GM18508 (cell line): ENCODE measurements around the gene NAA38.

Experiments used
- ATAC-seq: cut with Tn5 transposase; IDR thresholded peaks from one replicate; pipeline ENCODE4 v1.9.1; 2021; ENCODE audit warnings: moderate number of reproducible peaks; ENCODE audit not compliant: insufficient read depth, unreplicated experiment

The NAA38 gene

DNA sequence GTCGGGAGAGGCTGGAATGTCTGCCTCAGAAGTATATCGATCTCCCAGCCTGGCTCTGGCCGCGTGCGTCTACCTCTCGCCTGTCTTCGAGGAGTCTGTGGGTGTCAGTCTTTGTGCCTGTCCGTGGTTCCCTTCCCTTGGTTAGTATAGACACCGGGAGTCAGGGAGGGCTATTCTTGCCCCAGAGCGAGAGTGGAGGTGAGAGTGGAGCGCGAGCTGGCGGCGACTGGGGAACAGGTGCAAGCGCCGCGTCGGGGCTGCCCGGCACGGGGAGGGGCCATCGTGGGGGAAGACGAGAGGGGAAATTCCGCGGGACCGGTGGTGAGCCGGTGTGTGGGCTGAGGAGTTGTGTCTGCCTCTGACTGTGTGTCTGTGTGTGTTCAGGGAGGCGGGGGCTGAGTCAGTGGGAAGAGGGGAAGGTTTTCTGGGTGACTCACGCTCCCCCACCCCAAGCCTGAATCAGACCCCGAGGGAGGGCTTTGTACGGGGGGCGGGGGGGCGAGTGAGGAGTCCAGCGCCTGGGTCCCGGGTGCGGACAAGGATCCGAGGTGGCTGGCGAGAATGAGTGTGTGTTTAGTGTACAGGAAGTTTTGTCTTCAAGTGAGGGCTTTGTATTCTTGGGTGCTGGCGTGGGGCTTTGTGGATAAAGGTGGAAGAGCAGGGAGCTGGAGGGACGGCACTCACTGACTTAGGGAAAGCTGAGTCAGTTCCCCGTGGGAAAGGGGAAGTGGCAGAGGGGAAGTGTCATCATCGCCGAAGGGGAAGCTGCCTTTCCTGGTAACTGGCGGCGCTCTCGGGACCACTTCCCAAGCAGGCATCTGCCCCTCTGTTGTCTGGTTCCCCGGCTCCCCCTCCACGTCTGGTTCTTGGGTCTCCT lies 14.7 kb downstream of the NAA38 start:
- ATAC-seq = no peak

GRCh38 chr17:7841915-7842379 lies 15.4 kb downstream of the NAA38 start:
- ATAC-seq = no peak

DNA sequence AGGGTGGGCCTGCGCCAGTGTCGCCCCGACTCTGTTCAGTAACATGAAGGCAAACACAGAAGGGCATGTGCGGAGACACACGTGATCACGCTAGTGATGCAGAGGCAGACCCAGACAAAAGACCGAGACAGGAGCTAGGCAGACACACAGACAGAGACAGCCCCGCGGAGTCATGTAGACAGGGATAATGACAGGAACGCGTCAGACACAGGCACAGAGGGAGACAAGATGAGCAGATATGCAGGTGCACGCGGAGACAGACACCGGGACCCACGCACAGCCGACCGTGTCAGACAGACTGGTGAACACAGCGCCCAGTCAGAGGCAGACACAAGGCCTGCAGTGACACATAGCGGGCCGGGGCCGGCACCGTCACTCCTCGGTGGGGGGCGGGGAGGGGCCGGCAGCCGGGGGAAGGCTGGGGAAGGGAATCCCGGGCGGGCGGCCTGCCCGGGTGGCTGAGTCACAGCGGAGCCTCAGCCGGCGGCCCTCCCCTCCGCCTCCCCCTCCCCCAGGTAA lies 15.9 kb downstream of the NAA38 start:
- ATAC-seq = no peak

- no peak for ATAC-seq
Measured at GRCh38 chr17:7840875-7841274, 16.5 kb downstream of the NAA38 start.

DNA sequence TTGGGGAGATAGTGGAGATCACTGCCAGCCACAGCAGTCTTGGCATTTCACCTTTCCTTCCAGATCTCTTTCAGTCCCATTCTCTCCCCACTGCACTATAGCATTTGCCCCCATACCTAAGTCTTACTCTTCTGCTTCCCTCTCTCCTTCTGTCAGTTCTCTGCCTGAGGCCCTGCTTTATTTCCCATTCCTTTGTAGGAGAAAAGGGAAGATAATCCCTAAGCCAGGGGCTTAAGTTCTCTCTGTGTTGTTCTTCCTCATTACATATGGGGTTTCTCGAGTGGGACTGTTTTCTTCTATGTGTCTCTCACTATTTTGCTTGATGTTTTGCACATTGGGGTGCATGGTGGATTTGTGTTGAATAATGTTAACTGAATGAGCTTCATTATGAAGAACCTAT lies 16.9 kb downstream of the NAA38 start:
- no peak for ATAC-seq

DNA sequence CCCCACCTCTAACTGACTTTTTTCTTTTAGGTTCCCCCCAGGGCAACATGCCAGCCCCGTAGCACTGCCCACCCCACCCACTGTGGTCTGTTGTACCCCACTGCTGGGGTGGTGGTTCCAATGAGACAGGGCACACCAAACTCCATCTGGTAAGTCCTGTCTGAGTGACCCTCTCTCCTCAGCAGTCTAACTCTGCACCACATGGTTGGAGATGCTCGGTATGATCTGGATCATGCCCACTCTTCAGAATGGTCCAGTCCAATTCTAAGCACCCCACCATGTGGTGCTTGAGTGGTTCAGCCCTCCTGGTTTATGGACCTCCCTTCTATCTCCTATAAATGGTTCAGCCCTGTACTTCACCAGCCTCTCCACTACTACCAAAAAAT lies 17.5 kb downstream of the NAA38 start:
- ATAC-seq = no peak

- ATAC-seq = no peak
Measured at GRCh38 chr17:7839190-7839875, 18.0 kb downstream of the NAA38 start.

DNA sequence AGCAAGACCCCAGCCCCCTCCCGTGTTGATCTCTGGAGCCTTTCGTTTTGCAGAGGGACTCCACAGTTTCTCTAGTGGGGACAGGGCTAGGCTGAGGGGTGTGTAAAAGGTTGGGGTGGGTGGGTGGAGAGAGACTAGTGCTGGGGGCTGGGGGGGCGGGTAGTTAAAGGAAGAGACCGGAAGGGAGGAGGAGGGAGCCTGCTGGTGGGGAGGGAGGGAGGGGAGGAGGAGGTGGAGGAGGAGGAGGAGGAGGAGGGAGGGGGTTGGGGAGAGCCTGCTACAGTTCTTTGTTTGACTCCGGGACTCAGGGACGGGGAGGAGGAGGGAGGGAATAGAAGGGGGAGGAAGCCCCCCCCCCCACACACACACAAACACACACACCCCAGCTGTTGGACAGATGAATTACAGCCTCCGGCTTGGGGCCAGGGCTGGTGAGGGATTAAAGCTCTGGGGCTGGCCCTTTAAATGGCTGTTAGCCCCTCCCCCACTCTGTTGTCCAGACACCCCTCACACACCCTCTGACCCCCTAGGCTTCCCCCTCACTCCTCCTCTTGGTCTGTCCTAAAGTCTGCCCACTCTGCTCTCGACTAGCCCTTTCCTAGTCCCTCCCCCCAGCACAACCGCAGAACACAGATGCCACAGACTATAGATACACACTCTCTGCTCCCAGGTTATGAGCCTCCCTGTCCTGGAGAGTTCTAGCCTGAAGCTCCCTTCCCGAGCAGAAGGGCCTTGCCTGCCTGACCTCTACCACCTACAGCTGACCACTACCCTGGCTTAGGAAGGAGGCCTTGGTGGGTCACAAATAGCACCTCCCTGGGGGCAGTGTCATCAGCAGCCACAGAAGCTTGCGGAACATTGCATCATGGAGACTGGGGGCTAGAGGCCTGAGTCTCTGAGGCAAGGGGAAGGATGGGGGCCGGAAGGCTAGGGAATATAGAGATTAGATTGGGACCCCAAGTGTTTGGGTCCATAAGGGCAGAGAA lies 19.0 kb downstream of the NAA38 start:
- no peak for ATAC-seq

- no peak for ATAC-seq
Measured at GRCh38 chr17:7837408-7838088, 19.8 kb downstream of the NAA38 start.

DNA sequence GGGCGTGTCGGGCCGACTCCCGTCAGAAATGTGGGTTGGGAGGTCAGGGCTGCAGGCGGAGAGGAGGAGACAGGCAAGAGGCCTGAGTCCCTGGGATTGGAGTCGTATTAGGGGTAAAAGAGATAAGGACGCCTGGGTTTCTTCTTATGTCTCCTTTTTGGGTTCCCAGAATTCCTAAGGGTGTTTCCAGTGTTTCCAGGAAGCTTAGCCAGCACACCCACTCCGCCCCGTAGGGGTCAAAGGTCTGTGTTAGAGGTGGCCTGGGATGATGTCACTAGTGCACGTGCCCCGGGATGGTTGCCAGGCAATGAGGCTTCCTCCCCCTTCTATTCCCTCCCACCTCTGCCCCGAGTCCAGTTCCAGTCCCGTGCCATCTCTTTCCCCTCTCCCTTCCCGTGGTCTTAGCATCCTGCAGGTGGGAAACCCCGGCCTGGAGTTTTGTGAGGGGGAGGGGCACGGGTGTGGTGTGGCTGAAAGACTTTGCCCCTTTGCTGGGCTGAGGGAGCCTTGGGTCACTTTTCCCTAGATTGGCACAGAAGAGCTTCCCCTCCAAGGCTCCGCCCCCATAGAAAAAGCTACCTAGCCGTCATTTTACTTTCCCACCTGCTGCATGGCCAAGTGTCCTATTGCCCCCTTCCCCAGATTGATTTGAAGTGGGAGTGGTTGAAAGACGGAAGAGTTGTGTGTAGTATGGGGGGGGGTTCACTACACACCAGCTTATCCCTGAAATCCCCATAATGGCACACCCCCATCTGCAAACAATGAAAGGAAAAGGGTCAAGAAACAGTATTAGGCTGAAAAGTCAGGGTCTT lies 20.6 kb downstream of the NAA38 start:
- no peak for ATAC-seq

DNA sequence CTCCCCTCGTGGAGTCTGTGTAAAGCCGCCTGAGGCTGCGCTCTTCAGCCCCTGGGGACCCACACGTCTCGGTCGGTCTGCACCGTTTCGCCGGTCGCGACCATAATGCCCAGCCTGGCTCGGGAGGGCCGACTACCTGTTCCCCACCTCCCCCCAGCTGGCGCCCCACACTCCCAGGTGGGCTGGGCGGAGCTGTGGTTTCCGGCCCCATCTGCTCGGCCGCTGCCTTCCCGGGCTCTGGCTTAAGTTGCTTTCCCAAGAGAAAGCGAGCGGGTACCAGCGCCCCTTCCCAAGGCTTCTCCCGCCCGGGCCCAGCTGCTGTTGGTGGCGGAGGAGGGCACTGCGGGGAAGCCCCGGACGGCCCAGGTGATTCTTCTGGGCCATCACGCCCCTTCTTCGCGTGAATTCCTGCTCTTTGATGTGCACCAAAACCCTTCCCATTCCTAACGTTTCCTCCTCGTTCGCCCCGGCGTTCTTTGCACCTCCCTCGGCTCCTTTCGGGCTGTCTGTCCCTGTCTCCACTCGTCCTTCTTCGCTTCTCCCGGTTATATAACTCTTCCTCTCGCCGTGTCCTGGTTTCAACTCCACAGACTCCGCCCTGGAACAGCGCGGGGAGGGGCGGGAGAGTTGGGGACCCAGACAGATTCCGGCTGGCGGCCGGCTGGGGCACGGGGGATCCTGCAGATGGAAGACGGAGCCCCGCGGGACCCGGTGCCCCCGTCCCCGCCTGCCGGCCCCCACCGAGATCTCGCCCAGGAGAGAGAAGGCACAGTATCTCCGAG lies 21.4 kb downstream of the NAA38 start:
- no peak for ATAC-seq

DNA sequence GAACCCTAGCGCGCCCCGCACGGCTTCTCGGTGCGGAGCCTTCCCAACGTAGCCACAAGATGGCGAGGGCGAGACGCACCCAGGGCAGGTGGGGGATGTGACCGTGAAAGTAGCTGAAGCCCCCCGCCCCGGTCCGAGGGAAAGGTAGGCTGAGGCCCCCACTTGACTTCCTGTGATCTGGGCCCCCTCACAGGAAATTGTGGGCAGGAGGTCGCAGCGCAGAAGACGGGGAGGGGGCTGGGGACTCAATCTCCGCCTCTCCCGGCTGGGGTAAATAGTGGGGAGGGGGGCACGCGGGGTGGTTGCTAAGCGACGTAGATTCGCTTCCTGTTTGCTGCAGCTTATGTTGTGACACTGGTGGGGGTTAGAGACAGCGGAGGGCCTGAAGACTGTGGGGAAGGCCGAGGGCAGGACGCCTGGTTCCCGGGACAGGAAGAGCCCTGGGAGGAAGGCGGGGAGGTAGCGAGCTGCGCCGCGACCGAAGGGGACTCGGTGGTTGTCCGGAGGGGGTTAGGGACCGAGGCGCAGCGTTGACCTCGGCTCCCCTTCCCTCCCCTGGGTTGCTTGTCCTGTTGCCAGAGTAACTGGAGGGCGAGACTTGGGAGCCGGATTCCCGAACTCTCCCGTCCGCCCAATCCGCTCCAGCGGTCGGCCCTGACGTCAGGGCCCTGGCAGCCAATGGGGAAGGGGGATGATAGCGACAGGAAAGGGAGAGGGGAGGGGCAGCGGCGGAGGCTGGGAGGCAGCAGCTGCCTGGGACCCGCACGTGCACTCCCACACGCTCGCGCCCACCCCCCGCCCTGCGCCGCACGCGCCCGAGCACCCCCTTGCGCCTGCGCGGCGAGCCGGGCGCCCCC lies 22.2 kb downstream of the NAA38 start:
- no peak for ATAC-seq

- no peak for ATAC-seq
Measured at GRCh38 chr17:7834542-7834956, 22.8 kb downstream of the NAA38 start.

GRCh38 chr17:7833795-7834541 lies 23.4 kb downstream of the NAA38 start, which contains the start of gene KDM6B:
KDM6B (plus strand) TSS chr17:7834217; CDS start chr17:7845555, 11,338 bp downstream.
- no peak for ATAC-seq

GRCh38 chr17:7833011-7833794 lies 24.2 kb downstream of the NAA38 start:
- no peak for ATAC-seq

DNA sequence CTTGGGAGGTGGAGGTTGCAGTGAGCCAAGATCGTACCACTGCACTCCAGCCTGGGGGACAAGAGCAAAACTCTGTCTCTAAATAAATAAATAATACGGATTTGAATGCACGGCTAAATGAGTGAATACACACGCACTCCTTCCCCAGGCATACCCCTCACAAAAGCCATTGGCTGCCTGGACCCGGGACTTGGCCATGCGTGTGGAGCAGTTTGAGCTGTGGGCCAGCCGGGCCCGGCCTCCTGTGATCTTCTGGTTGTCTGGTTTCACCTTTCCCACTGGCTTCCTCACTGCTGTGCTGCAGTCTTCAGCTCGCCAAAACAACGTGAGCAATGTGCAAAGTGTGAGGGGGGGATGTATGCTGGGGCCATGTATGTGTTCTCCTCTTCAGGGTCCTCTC lies 24.9 kb downstream of the NAA38 start:
- no peak for ATAC-seq
